HepG2 (cell line): ENCODE data around the gene NFE2L2. TPM values are rescaled to one million over a fixed set of nuclear protein-coding genes. Genes with fewer than 3 reads are reported as not detected.

Experiments
- ATAC-seq: fragments of 200-7000 bp; cut with Tn5 transposase; 3 replicates; pipeline ENCODE4 v1.9.1; 2020; ENCODE audit warnings: mild to moderate bottlenecking, moderate library complexity
- BruUV-seq: library from RNA; stranded (reverse); fragments of 400-500 nt; replicated peaks from 2 replicates; lab custom pipeline; 2021; lab: Mats Ljungman, UMichigan
- CTCF ChIA-PET: fragments of 300-600 bp; formaldehyde crosslinking; extraction: SDS; loops from one replicate; lab custom pipeline; 2021; ENCODE audit warnings: low total read pairs, inconsistent platforms, low intra/inter-chr PET ratio; lab: Yijun Ruan, JAX
- POLR2A ChIA-PET: fragments of 350-600 bp; sonication (Branson Sonifier 250); formaldehyde crosslinking; loops from one replicate; lab custom pipeline; 2020; ENCODE audit warnings: antibody characterized with exemption, inconsistent platforms; lab: Yijun Ruan, JAX
- DNase-seq: peaks from one replicate; pipeline ENCODE4 v3.0.0-alpha.2; 2015; ENCODE audit warnings: low spot score
- FAIRE-seq: peaks from 3 replicates; lab custom pipeline; 2011; peaks lifted over from hg19 to GRCh38; lab: Jason Lieb, UNC
- H2AFZ ChIP-seq: one replicate; pipeline ENCODE4 v1.6.1; 2011; ENCODE audit warnings: low read length, inconsistent platforms
- H3K27ac ChIP-seq: fragments of 300-600 bp; 3 replicates; pipeline ENCODE4 v1.8.0; 2011; ENCODE audit warnings: mixed run types, mild to moderate bottlenecking, mixed read lengths, low read length, inconsistent platforms; ENCODE audit not compliant: insufficient read depth; ENCODE audit errors: extremely low read length
- H3K27me3 ChIP-seq, 2 experiments: fragments of 200-600 bp in 1 of 2; 2 replicates in 1 of 2; 3 replicates in 1 of 2; pipeline versions ENCODE4 v1.6.0 to v1.8.0; 2011; ENCODE audit warnings: low read length in 2 of 2, mild to moderate bottlenecking in 2 of 2, moderate library complexity in 2 of 2, inconsistent platforms in 1 of 2; ENCODE audit not compliant: insufficient read depth in 2 of 2, control insufficient read depth in 1 of 2
- H3K36me3 ChIP-seq, 2 experiments: fragments of 200-600 bp in 1 of 2; replicated peaks in 1 of 2; 2 replicates in 1 of 2; 3 replicates in 1 of 2; pipeline versions ENCODE4 v1.5.1 to v1.8.0; 2011; ENCODE audit warnings: low read length in 2 of 2, inconsistent platforms in 1 of 2; ENCODE audit not compliant: insufficient read depth in 2 of 2, control insufficient read depth in 1 of 2
- H3K4me1 ChIP-seq: 2 replicates; pipeline ENCODE4 v1.5.1; 2012; ENCODE audit warnings: low read length, inconsistent platforms; ENCODE audit not compliant: insufficient read depth
- H3K4me2 ChIP-seq: 2 replicates; pipeline ENCODE4 v1.6.0; 2011; ENCODE audit warnings: low read depth, low read length, inconsistent platforms
- H3K4me3 ChIP-seq, 3 experiments: fragments of 200-600 bp in 1 of 3; sonication (generic), shearing (Covaris generic) in 1 of 3; replicated peaks in 1 of 3; 2 replicates each; pipeline ENCODE4 v1.5.1; 2011 to 2016; ENCODE audit warnings: low read length in 3 of 3, inconsistent platforms in 2 of 3, low read depth in 2 of 3, mild to moderate bottlenecking in 2 of 3, control low read depth in 1 of 3, mixed read lengths in 1 of 3; ENCODE audit not compliant: insufficient read depth in 1 of 3
- H3K79me2 ChIP-seq: one replicate; pipeline ENCODE4 v1.6.1; 2011; ENCODE audit warnings: low read length, inconsistent platforms; ENCODE audit not compliant: insufficient read depth
- H3K9ac ChIP-seq: 2 replicates; pipeline ENCODE4 v1.6.0; 2011; ENCODE audit warnings: mild to moderate bottlenecking, low read depth, low read length, inconsistent platforms; ENCODE audit not compliant: insufficient read depth
- H3K9me3 ChIP-seq: 2 replicates; pipeline ENCODE4 v1.5.1; 2012; ENCODE audit warnings: mild to moderate bottlenecking, low read length
- H4K20me1 ChIP-seq: 2 replicates; pipeline ENCODE4 v1.6.0; 2011; ENCODE audit warnings: inconsistent platforms, mild to moderate bottlenecking, low read length, moderate library complexity; ENCODE audit not compliant: insufficient read depth
- CHD2 ChIP-seq: IDR thresholded peaks from 2 replicates; pipeline ENCODE4 v1.6.1; 2011; ENCODE audit warnings: low read depth, low read length, improper control_type of control experiment
- DR1 ChIP-seq: sonication (generic); formaldehyde crosslinking; IDR thresholded peaks from 2 replicates; pipeline ENCODE4 v1.8.0; 2021; ENCODE audit warnings: mild to moderate bottlenecking, missing genetic modification reagents, inconsistent platforms
- KDM3A ChIP-seq: IDR thresholded peaks from 2 replicates; pipeline ENCODE4 v1.6.1; 2018; ENCODE audit warnings: low read depth, missing compliant biosample characterization
- NFYC ChIP-seq: IDR thresholded peaks from 2 replicates; pipeline ENCODE4 v1.6.1; 2016; ENCODE audit warnings: missing genetic modification reagents, missing compliant biosample characterization
- RELA ChIP-seq: sonication (generic); formaldehyde crosslinking; IDR thresholded peaks from 2 replicates; pipeline ENCODE4 v1.4.0; 2020; ENCODE audit warnings: missing genetic modification reagents
- SMAD1 ChIP-seq: sonication (generic); formaldehyde crosslinking; IDR thresholded peaks from 2 replicates; pipeline ENCODE4 v1.4.0; 2020; ENCODE audit warnings: missing genetic modification reagents, low read depth, mild to moderate bottlenecking, borderline replicate concordance
- ZMYM3 ChIP-seq: sonication (generic); formaldehyde crosslinking; IDR thresholded peaks from 2 replicates; pipeline ENCODE4 v1.5.1; 2020; ENCODE audit warnings: mild to moderate bottlenecking, missing genetic modification reagents
- ZNF317 ChIP-seq: sonication (generic); formaldehyde crosslinking; IDR thresholded peaks from 2 replicates; pipeline ENCODE4 v1.5.0; 2020; ENCODE audit warnings: mild to moderate bottlenecking, missing genetic modification reagents
- ZNF543 ChIP-seq: sonication (generic); formaldehyde crosslinking; IDR thresholded peaks from 2 replicates; pipeline ENCODE4 v1.4.0; 2020; ENCODE audit warnings: mild to moderate bottlenecking, missing genetic modification reagents
- ZNF547 ChIP-seq: sonication (generic); formaldehyde crosslinking; IDR thresholded peaks from 2 replicates; pipeline ENCODE4 v1.5.1; 2020; ENCODE audit warnings: mild to moderate bottlenecking, missing genetic modification reagents
- in situ Hi-C: cut with HindIII; loops from 2 replicates; pipeline ENCODE4 v1.10.0; 2017; ENCODE audit warnings: low pct_unique_long_range_greater_than_20kb; ENCODE audit not compliant: extremely low pct_ligation_motif_present
- intact Hi-C: fragments of 100-400 bp; cut with micrococcal nuclease; formaldehyde crosslinking; loops from one replicate; pipeline ENCODE4 v1.10.0; 2022; ENCODE audit not compliant: unreplicated experiment
- polyA plus RNA-seq, 8 experiments: library from polyadenylated mRNA; depleted of rRNA in 3 of 8; stranded (reverse) in 7 of 8; unstranded in 1 of 8; fragments of >200 nt; fragmentation: Illumina TruSeq in 4 of 8; extraction: Trizol in 4 of 8; gene quantifications; 2 replicates each; pipeline versions ENCODE4 v1.2.1 to v1.2.3, GENCODE V29; 2011 to 2016; ENCODE audit warnings: low read depth in 4 of 8, missing spikeins in 1 of 8, mixed read lengths in 1 of 8; ENCODE audit not compliant: insufficient read depth in 1 of 8
- total RNA-seq, 5 experiments: library from RNA; depleted of rRNA; stranded (reverse); fragments of >200 nt; fragmentation: Illumina TruSeq; extraction: Trizol; gene quantifications; 2 replicates each; pipeline ENCODE4 v1.2.3, GENCODE V29; 2016; ENCODE audit warnings: low read depth in 1 of 5
- TF ChIP-seq, protein P1 (sequence below), 2 experiments: fragments of 450-650 bp in 1 of 2; sonication (generic) in 1 of 2; formaldehyde crosslinking in 1 of 2; IDR thresholded peaks; 2 replicates each; pipeline versions ENCODE4 v1.6.1 to v1.8.0; 2016 to 2022; ENCODE audit warnings: antibody characterized with exemption in 1 of 2, mild to moderate bottlenecking in 1 of 2, missing genetic modification reagents in 1 of 2
- TF ChIP-seq, protein P2 (sequence below): sonication (generic); formaldehyde crosslinking; IDR thresholded peaks from 2 replicates; pipeline ENCODE4 v1.5.0; 2020; ENCODE audit warnings: mild to moderate bottlenecking, missing genetic modification reagents

NFE2L2 gene
- total and polyA plus RNA-seq, 2 of the 13 experiments (the other 11 are each of a cell fraction or from before 2014, with no cell fraction given) = 84.6 to 215 TPM

DNA sequence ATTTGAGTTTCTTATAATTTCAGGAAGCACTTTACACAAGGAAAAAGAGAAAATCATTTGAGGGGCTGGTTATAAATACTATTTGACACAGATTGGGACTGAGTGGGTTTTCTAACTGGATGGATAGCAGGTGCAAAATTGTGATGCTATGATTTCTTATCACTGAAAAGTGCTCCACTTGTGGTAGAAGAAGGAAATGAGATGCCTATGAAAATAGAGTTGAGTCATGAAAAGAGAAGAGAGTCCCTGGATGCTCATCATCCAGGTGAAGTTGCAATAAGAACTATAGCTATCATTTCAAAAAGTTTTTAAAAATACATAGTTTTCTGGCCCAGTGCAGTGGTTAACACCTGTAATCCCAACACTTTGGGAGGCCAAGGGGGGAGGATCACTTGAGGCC is 39.4 kb upstream of the NFE2L2 start:
- no peak for FAIRE-seq
- Histone ChIP-seq H3K9ac (no peak overlapping the region), H3K36me3 (no peaks in the 10 kb centered on the region; a peak in 1 of 5 replicates), H3K27me3 (no peaks in the 10 kb centered on the region), H3K79me2 (no peaks in the 10 kb centered on the region), H3K4me2 (no peak overlapping the region), H3K4me3 (no peak overlapping the region), H2AFZ (no peak overlapping the region), H3K9me3 (no peaks in the 10 kb centered on the region), H3K4me1 (no peaks in the 10 kb centered on the region), H3K27ac (no peak overlapping the region), H4K20me1 (no peaks in the 10 kb centered on the region)
- no peak for ATAC-seq
- in situ Hi-C loops = no loop called here
- ChIA-PET CTCF (no interaction called here), POLR2A (no interaction called here)
- TF ChIP-seq ZNF547 (CRISPR knock-in tag) (no peak), KDM3A (CRISPR knock-in tag) (no peak), ZMYM3 (CRISPR knock-in tag) (no peak), ZNF543 (CRISPR knock-in tag) (no peak), DR1 (CRISPR knock-in tag) (no peak), ZNF317 (CRISPR knock-in tag) (no peak), NFYC (CRISPR knock-in tag) (no peak), CHD2 (no peak), RELA (no peak), SMAD1 (no peak)
- TF ChIP-seq, protein P1, sequence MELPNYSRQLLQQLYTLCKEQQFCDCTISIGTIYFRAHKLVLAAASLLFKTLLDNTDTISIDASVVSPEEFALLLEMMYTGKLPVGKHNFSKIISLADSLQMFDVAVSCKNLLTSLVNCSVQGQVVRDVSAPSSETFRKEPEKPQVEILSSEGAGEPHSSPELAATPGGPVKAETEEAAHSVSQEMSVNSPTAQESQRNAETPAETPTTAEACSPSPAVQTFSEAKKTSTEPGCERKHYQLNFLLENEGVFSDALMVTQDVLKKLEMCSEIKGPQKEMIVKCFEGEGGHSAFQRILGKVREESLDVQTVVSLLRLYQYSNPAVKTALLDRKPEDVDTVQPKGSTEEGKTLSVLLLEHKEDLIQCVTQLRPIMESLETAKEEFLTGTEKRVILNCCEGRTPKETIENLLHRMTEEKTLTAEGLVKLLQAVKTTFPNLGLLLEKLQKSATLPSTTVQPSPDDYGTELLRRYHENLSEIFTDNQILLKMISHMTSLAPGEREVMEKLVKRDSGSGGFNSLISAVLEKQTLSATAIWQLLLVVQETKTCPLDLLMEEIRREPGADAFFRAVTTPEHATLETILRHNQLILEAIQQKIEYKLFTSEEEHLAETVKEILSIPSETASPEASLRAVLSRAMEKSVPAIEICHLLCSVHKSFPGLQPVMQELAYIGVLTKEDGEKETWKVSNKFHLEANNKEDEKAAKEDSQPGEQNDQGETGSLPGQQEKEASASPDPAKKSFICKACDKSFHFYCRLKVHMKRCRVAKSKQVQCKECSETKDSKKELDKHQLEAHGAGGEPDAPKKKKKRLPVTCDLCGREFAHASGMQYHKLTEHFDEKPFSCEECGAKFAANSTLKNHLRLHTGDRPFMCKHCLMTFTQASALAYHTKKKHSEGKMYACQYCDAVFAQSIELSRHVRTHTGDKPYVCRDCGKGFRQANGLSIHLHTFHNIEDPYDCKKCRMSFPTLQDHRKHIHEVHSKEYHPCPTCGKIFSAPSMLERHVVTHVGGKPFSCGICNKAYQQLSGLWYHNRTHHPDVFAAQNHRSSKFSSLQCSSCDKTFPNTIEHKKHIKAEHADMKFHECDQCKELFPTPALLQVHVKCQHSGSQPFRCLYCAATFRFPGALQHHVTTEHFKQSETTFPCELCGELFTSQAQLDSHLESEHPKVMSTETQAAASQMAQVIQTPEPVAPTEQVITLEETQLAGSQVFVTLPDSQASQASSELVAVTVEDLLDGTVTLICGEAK (IDR thresholded peaks at IDR 0.05) = no peak
- TF ChIP-seq, protein P1 (CRISPR knock-in tag; IDR thresholded peaks at IDR 0.05) = no peak
- TF ChIP-seq, protein P2, sequence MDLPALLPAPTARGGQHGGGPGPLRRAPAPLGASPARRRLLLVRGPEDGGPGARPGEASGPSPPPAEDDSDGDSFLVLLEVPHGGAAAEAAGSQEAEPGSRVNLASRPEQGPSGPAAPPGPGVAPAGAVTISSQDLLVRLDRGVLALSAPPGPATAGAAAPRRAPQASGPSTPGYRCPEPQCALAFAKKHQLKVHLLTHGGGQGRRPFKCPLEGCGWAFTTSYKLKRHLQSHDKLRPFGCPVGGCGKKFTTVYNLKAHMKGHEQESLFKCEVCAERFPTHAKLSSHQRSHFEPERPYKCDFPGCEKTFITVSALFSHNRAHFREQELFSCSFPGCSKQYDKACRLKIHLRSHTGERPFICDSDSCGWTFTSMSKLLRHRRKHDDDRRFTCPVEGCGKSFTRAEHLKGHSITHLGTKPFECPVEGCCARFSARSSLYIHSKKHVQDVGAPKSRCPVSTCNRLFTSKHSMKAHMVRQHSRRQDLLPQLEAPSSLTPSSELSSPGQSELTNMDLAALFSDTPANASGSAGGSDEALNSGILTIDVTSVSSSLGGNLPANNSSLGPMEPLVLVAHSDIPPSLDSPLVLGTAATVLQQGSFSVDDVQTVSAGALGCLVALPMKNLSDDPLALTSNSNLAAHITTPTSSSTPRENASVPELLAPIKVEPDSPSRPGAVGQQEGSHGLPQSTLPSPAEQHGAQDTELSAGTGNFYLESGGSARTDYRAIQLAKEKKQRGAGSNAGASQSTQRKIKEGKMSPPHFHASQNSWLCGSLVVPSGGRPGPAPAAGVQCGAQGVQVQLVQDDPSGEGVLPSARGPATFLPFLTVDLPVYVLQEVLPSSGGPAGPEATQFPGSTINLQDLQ = no peak
- intact Hi-C loops = no loop called here
- no TSS peak for BruUV-seq
- DNase-seq = no peak
